RWPE1 (cell line): Measurements from ENCODE around the gene RALBP1.

Experiments
- CTCF ChIA-PET: fragments of 350-600 bp; sonication (Branson Sonifier 250); formaldehyde crosslinking; extraction: SDS; loops from one replicate; lab custom pipeline; 2021; lab: Yijun Ruan, JAX
- POLR2A ChIA-PET: fragments of 400-600 bp; formaldehyde crosslinking; extraction: SDS; loops from one replicate; lab custom pipeline; 2020; ENCODE audit warnings: antibody characterized with exemption; ENCODE audit not compliant: low non-redundant PET; lab: Yijun Ruan, JAX
- DNase-seq: peaks from one replicate; pipeline ENCODE4 v3.0.0; 2012; ENCODE audit warnings: low spot score
- H3K27ac ChIP-seq: fragments of 450-650 bp; 2 replicates; pipeline ENCODE4 v1.5.1; 2017
- CTCF ChIP-seq: fragments of 450-650 bp; conservative IDR thresholded peaks from 2 replicates; pipeline ENCODE4 v1.5.1; 2017; ENCODE audit warnings: low read depth, mild to moderate bottlenecking

The RALBP1 gene

GRCh38 chr18:9531791-9532410, 56.6 kb downstream of the RALBP1 start:
- no peak overlapping the region for H3K27ac ChIP-seq
- ChIA-PET CTCF (no interaction called here), POLR2A (no interaction called here)
- TF ChIP-seq CTCF: no peak
- DNase-seq: no peak

GRCh38 chr18:9534844-9535243, 59.5 kb downstream of the RALBP1 start:
- DNase-seq: no peak
- TF ChIP-seq CTCF: no peak
- peak overlapping the region; percentile 22; the same call in 1 of the 2 replicates for H3K27ac ChIP-seq
- ChIA-PET POLR2A (no interaction called here), CTCF (no interaction called here)

- ChIA-PET POLR2A (interaction anchor here (0.6 kb wide), 1 partner anchor 28 kb away, joined by 3 read pairs; no protein-coding TSS in a partner anchor), CTCF (interaction anchor here (0.6 kb wide), 1 partner anchor 162 kb away, joined by 3 read pairs; no protein-coding TSS in a partner anchor)
- H3K27ac ChIP-seq: peak overlapping the region; percentile 83
- no peak for TF ChIP-seq CTCF
- no peak for DNase-seq
Measured at GRCh38 chr18:9535430-9535991, 60.2 kb downstream of the RALBP1 start.

GRCh38 chr18:9536354-9537152, 61.2 kb downstream of the RALBP1 start:
- DNase-seq: peak; percentile 84
- H3K27ac ChIP-seq: peak overlapping the region; percentile 83
- POLR2A ChIA-PET: no interaction called here
- CTCF ChIA-PET: no interaction called here
- no peak for TF ChIP-seq CTCF

GRCh38 chr18:9537677-9538076, 62.4 kb downstream of the RALBP1 start:
- ChIA-PET CTCF (no interaction called here), POLR2A (no interaction called here)
- H3K27ac ChIP-seq: peak overlapping the region; percentile 44
- no peak for TF ChIP-seq CTCF
- DNase-seq: no peak

- peak overlapping the region; percentile 79 for H3K27ac ChIP-seq
- POLR2A ChIA-PET: no interaction called here
- TF ChIP-seq CTCF: no peak
- DNase-seq: peak; percentile 89
- CTCF ChIA-PET: interaction anchor here (0.6 kb wide), 1 partner anchor 144 kb away, joined by 3 read pairs; no protein-coding TSS in a partner anchor
Measured at GRCh38 chr18:9539283-9539682, 64.0 kb downstream of the RALBP1 start.
